WTC11 (cell line): ENCODE measurements around the gene PAK5. TPM values are rescaled to one million over a fixed set of nuclear protein-coding genes. Genes with fewer than 3 reads are reported as not detected.

Source experiments
- ATAC-seq: fragments of 200-7000 bp; cut with Tn5 transposase; 2 replicates; pipeline ENCODE4 v1.10.0; 2021; ENCODE audit warnings: mild to moderate bottlenecking, moderate library complexity
- CTCF ChIA-PET: fragments of 300-600 bp; sonication (Branson Sonifier 250); formaldehyde crosslinking; loops from one replicate; lab custom pipeline; 2021; ENCODE audit warnings: antibody characterized with exemption; lab: Charles Lee
- POLR2A ChIA-PET: fragments of 350-600 bp; sonication (Branson Sonifier 250); formaldehyde crosslinking; loops from one replicate; lab custom pipeline; 2021; ENCODE audit warnings: antibody characterized with exemption; lab: Charles Lee
- DNase-seq: peaks from one replicate; pipeline ENCODE4 v3.0.0; 2021; ENCODE audit warnings: low spot score
- H3K27ac Mint-ChIP-seq: 2 replicates; pipeline ENCODE4 v1.8.0; 2021; ENCODE audit warnings: mixed read lengths
- H3K27me3 Mint-ChIP-seq: 2 replicates; pipeline ENCODE4 v1.8.0; 2021; ENCODE audit warnings: low read depth, mild to moderate bottlenecking, moderate library complexity, mixed read lengths
- H3K36me3 Mint-ChIP-seq: 2 replicates; pipeline ENCODE4 v1.8.0; 2021; ENCODE audit warnings: mixed read lengths
- H3K4me1 Mint-ChIP-seq: 2 replicates; pipeline ENCODE4 v1.8.0; 2022; ENCODE audit warnings: mixed read lengths
- H3K4me3 Mint-ChIP-seq: 2 replicates; pipeline ENCODE4 v1.8.0; 2021; ENCODE audit warnings: mild to moderate bottlenecking, moderate library complexity, mixed read lengths
- H3K9me3 Mint-ChIP-seq: 2 replicates; pipeline ENCODE4 v1.8.0; 2021; ENCODE audit warnings: mixed read lengths
- ATF2 ChIP-seq: sonication (generic); formaldehyde crosslinking; IDR thresholded peaks from 2 replicates; pipeline ENCODE4 v1.8.1; 2022; ENCODE audit warnings: low read depth, missing genetic modification reagents, borderline replicate concordance
- ATF3 ChIP-seq: sonication (generic); formaldehyde crosslinking; conservative IDR thresholded peaks from 2 replicates; pipeline ENCODE4 v1.8.1; 2022; ENCODE audit warnings: mild to moderate bottlenecking, missing genetic modification reagents
- CDX4 ChIP-seq: fragments of 250-450 bp; sonication (Bioruptor Pico); IDR thresholded peaks from 2 replicates; pipeline ENCODE4 v1.9.0; 2021; ENCODE audit warnings: moderate library complexity, mild to moderate bottlenecking, inconsistent platforms, borderline replicate concordance
- CTCF ChIP-seq: fragments of 200-600 bp; IDR thresholded peaks from 2 replicates; pipeline ENCODE4 v1.8.0; 2022; ENCODE audit warnings: antibody characterized with exemption
- E2F5 ChIP-seq: sonication (generic); formaldehyde crosslinking; IDR thresholded peaks from 2 replicates; pipeline ENCODE4 v1.8.1; 2022; ENCODE audit warnings: mild to moderate bottlenecking, moderate library complexity, missing genetic modification reagents
- ELF4 ChIP-seq: sonication (generic); formaldehyde crosslinking; IDR thresholded peaks from 2 replicates; pipeline ENCODE4 v1.8.1; 2022; ENCODE audit warnings: low read depth, mild to moderate bottlenecking, moderate library complexity, missing genetic modification reagents
- ETV6 ChIP-seq: sonication (generic); formaldehyde crosslinking; IDR thresholded peaks from 2 replicates; pipeline ENCODE4 v1.8.1; 2022; ENCODE audit warnings: mild to moderate bottlenecking, missing genetic modification reagents
- MYBL2 ChIP-seq: sonication (generic); formaldehyde crosslinking; IDR thresholded peaks from 2 replicates; pipeline ENCODE4 v1.8.1; 2023; ENCODE audit warnings: mild to moderate bottlenecking, moderate library complexity, missing genetic modification reagents
- TEAD4 ChIP-seq: sonication (generic); formaldehyde crosslinking; IDR thresholded peaks from 2 replicates; pipeline ENCODE4 v1.8.0; 2022; ENCODE audit warnings: mild to moderate bottlenecking, missing genetic modification reagents
- ZMAT4 ChIP-seq: fragments of 250-450 bp; sonication (Bioruptor Pico); IDR thresholded peaks from 2 replicates; pipeline ENCODE4 v1.9.0; 2021; ENCODE audit warnings: mild to moderate bottlenecking
- ZNF219 ChIP-seq: sonication (generic); formaldehyde crosslinking; IDR thresholded peaks from 2 replicates; pipeline ENCODE4 v1.8.0; 2023; ENCODE audit warnings: missing genetic modification reagents, mild to moderate bottlenecking, borderline replicate concordance
- total RNA-seq: library from RNA; stranded (reverse); gene quantifications from 3 replicates; pipeline ENCODE4 v1.2.3, GENCODE V29; 2021
- TF ChIP-seq, protein P1 (sequence below): sonication (generic); formaldehyde crosslinking; IDR thresholded peaks from 2 replicates; pipeline ENCODE4 v1.8.1; 2023; ENCODE audit warnings: mild to moderate bottlenecking, missing genetic modification reagents
- TF ChIP-seq, protein P2 (sequence below): fragments of 250-450 bp; sonication (Bioruptor Pico); conservative IDR thresholded peaks from 2 replicates; pipeline ENCODE4 v1.9.0; 2021; ENCODE audit warnings: mild to moderate bottlenecking
- TF ChIP-seq, protein P3 (sequence below): fragments of 250-450 bp; sonication (Bioruptor Pico); IDR thresholded peaks from 2 replicates; pipeline ENCODE4 v1.8.0; 2021; ENCODE audit warnings: mild to moderate bottlenecking
- TF ChIP-seq, protein P4 (sequence below): sonication (generic); formaldehyde crosslinking; IDR thresholded peaks from 2 replicates; pipeline ENCODE4 v1.8.1; 2023; ENCODE audit warnings: mild to moderate bottlenecking, missing genetic modification reagents, borderline replicate concordance
- TF ChIP-seq, protein P5 (sequence below): sonication (generic); formaldehyde crosslinking; IDR thresholded peaks from 2 replicates; pipeline ENCODE4 v1.8.1; 2022; ENCODE audit warnings: missing genetic modification reagents, borderline replicate concordance
- TF ChIP-seq, protein P6 (sequence below): sonication (generic); formaldehyde crosslinking; IDR thresholded peaks from 2 replicates; pipeline ENCODE4 v1.8.0; 2022; ENCODE audit warnings: mild to moderate bottlenecking, missing genetic modification reagents

PAK5 gene
- total RNA-seq, 1 experiment from 2014 or later = 0.31 TPM

DNA sequence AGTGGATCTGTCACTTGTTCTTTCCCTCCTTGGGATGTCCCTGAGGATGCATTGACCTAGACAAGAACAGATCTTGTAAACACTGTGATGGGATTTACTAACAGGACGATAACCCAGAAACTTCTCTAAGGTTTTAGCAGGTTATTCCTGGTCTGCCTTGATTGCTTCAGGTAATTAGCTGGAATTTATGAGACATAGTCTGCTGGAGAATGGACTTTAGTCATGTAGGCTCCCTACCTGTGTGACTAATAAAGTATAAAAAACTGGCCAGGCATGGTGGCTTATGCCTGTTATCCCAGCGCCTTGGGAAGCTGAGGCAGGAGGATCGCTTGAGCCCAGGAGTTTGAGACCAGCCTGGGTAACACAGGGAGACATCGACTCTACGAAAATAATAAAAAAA lies 96.1 kb downstream of the PAK5 start:
- TF ChIP-seq ZNF219 (no peak), CTCF (no peak), ELF4 (CRISPR knock-in tag) (no peak), E2F5 (CRISPR knock-in tag) (no peak), ETV6 (no peak), ATF3 (CRISPR knock-in tag) (no peak), MYBL2 (CRISPR knock-in tag) (no peak), ATF2 (no peak), CDX4 (CRISPR knock-in tag) (no peak), TEAD4 (CRISPR knock-in tag) (no peak), ZMAT4 (CRISPR knock-in tag) (no peak)
- TF ChIP-seq, protein P1, sequence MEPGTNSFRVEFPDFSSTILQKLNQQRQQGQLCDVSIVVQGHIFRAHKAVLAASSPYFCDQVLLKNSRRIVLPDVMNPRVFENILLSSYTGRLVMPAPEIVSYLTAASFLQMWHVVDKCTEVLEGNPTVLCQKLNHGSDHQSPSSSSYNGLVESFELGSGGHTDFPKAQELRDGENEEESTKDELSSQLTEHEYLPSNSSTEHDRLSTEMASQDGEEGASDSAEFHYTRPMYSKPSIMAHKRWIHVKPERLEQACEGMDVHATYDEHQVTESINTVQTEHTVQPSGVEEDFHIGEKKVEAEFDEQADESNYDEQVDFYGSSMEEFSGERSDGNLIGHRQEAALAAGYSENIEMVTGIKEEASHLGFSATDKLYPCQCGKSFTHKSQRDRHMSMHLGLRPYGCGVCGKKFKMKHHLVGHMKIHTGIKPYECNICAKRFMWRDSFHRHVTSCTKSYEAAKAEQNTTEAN (CRISPR knock-in tag) = no peak
- TF ChIP-seq, protein P2, sequence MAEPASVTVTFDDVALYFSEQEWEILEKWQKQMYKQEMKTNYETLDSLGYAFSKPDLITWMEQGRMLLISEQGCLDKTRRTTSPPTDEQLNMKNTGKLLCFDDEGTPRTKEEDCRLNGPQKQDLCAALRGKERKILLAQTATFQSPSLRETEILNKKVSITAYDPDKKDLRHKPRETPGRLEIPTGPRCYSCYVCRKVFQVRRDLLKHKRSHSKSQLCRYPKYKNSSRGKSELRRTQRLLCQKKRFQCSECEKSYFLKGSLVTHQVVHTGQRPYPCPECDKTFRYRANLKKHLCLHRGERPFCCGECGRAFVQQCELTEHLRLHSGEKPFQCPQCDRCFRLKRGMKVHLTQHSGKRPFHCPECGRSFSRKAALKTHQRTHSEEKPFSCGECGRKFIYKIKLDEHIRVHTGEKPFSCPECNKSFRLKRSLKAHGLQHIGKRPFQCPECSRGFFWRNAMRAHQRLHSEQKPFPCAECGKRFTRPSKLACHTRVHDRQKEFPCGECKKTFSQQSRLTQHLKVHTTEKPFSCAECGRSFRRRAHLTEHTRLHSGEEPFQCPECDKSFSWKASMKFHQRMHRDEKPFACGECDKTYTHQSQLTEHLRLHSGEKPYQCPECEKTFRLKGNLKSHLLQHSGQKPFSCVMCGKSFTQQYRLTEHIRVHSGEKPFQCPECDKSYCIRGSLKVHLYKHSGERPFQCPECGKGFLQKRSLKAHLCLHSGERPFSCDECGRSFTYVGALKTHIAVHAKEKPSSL (CRISPR knock-in tag) = no peak
- TF ChIP-seq, protein P3, sequence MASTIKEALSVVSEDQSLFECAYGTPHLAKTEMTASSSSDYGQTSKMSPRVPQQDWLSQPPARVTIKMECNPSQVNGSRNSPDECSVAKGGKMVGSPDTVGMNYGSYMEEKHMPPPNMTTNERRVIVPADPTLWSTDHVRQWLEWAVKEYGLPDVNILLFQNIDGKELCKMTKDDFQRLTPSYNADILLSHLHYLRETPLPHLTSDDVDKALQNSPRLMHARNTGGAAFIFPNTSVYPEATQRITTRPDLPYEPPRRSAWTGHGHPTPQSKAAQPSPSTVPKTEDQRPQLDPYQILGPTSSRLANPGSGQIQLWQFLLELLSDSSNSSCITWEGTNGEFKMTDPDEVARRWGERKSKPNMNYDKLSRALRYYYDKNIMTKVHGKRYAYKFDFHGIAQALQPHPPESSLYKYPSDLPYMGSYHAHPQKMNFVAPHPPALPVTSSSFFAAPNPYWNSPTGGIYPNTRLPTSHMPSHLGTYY (CRISPR knock-in tag) = no peak
- TF ChIP-seq, protein P4, sequence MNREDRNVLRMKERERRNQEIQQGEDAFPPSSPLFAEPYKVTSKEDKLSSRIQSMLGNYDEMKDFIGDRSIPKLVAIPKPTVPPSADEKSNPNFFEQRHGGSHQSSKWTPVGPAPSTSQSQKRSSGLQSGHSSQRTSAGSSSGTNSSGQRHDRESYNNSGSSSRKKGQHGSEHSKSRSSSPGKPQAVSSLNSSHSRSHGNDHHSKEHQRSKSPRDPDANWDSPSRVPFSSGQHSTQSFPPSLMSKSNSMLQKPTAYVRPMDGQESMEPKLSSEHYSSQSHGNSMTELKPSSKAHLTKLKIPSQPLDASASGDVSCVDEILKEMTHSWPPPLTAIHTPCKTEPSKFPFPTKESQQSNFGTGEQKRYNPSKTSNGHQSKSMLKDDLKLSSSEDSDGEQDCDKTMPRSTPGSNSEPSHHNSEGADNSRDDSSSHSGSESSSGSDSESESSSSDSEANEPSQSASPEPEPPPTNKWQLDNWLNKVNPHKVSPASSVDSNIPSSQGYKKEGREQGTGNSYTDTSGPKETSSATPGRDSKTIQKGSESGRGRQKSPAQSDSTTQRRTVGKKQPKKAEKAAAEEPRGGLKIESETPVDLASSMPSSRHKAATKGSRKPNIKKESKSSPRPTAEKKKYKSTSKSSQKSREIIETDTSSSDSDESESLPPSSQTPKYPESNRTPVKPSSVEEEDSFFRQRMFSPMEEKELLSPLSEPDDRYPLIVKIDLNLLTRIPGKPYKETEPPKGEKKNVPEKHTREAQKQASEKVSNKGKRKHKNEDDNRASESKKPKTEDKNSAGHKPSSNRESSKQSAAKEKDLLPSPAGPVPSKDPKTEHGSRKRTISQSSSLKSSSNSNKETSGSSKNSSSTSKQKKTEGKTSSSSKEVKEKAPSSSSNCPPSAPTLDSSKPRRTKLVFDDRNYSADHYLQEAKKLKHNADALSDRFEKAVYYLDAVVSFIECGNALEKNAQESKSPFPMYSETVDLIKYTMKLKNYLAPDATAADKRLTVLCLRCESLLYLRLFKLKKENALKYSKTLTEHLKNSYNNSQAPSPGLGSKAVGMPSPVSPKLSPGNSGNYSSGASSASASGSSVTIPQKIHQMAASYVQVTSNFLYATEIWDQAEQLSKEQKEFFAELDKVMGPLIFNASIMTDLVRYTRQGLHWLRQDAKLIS (CRISPR knock-in tag) = no peak
- TF ChIP-seq, protein P5, sequence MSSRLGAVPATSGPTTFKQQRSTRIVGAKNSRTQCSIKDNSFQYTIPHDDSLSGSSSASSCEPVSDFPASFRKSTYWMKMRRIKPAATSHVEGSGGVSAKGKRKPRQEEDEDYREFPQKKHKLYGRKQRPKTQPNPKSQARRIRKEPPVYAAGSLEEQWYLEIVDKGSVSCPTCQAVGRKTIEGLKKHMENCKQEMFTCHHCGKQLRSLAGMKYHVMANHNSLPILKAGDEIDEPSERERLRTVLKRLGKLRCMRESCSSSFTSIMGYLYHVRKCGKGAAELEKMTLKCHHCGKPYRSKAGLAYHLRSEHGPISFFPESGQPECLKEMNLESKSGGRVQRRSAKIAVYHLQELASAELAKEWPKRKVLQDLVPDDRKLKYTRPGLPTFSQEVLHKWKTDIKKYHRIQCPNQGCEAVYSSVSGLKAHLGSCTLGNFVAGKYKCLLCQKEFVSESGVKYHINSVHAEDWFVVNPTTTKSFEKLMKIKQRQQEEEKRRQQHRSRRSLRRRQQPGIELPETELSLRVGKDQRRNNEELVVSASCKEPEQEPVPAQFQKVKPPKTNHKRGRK (CRISPR knock-in tag) = no peak
- TF ChIP-seq, protein P6, sequence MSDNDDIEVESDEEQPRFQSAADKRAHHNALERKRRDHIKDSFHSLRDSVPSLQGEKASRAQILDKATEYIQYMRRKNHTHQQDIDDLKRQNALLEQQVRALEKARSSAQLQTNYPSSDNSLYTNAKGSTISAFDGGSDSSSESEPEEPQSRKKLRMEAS (CRISPR knock-in tag) = no peak
- ChIA-PET POLR2A (no interaction called here), CTCF (no interaction called here)
- ATAC-seq = no peak
- Mint-ChIP-seq H3K9me3 (peaks cover 9% of the 10 kb centered on the region), H3K36me3 (peaks cover 5% of the 10 kb centered on the region), H3K27me3 (no peaks in the 10 kb centered on the region), H3K27ac (no peak overlapping the region), H3K4me3 (no peak overlapping the region), H3K4me1 (no peaks in the 10 kb centered on the region)
- no peak for DNase-seq
